Subcutaneous adipose tissue (tissue), 4 donors: Measurements from ENCODE around the gene ITGB5. TPM values are rescaled to one million over a fixed set of nuclear protein-coding genes. Genes with fewer than 3 reads are reported as not detected.

Source experiments
- CTCF ChIP-seq: fragments of 450-650 bp; IDR thresholded peaks from one replicate; pipeline ENCODE4 v1.5.1; 2016; ENCODE audit warnings: low read depth, mild to moderate bottlenecking, control low read depth, antibody characterized with exemption, moderate library complexity
- total RNA-seq, 4 donors: library from RNA; depleted of rRNA; stranded (reverse); fragments of >200 nt; gene quantifications; one replicate each; pipeline ENCODE4 v1.1.0, GENCODE V29; 2016

The ITGB5 gene
- total RNA-seq, 4 donors from 2014 or later = 165 to 320 (median 262) TPM

- TF ChIP-seq CTCF = no peak
Measured at GRCh38 chr3:124781476-124782376, 105.4 kb downstream of the ITGB5 start.

- TF ChIP-seq CTCF = no peak
Measured at GRCh38 chr3:124780761-124781475, 106.2 kb downstream of the ITGB5 start.

GRCh38 chr3:124780356-124780755, 106.8 kb downstream of the ITGB5 start:
- TF ChIP-seq CTCF = no peak

- no peak for TF ChIP-seq CTCF
Measured at GRCh38 chr3:124779751-124780191, 107.4 kb downstream of the ITGB5 start.

- no peak for TF ChIP-seq CTCF
Measured at GRCh38 chr3:124779116-124779515, 108.0 kb downstream of the ITGB5 start.

GRCh38 chr3:124777762-124778470, 109.2 kb downstream of the ITGB5 start:
- TF ChIP-seq CTCF = no peak

GRCh38 chr3:124776856-124777255, 110.3 kb downstream of the ITGB5 start:
- no peak for TF ChIP-seq CTCF
